Stromal cell of bone marrow (primary cell): ENCODE data around the gene DCPS.
"Not testable (repeated sequence)": the region's sequence is repeated elsewhere in the genome, so short reads cannot be mapped to it uniquely, and the experiment has no call there.

Experiments
- DNase-seq: peaks from one replicate; pipeline ENCODE4 v3.0.0-alpha.2; 2012; ENCODE audit warnings: low read depth

The DCPS gene

GRCh38 chr11:126303623-126304456 lies at the start of gene DCPS:
Gene DCPS (plus strand): TSS chr11:126304060. CDS start chr11:126304081, 21 bp downstream.
- DNase-seq: peak; percentile 81

GRCh38 chr11:126254819-126255218 lies 49.0 kb upstream of the DCPS start:
- DNase-seq: no peak

- not testable (repeated sequence) for DNase-seq
Measured at GRCh38 chr11:126255507-126255906, 48.4 kb upstream of the DCPS start.

- no peak for DNase-seq
Measured at GRCh38 chr11:126256216-126256615, 47.6 kb upstream of the DCPS start.

- DNase-seq: no peak
Measured at GRCh38 chr11:126257144-126257543, 46.7 kb upstream of the DCPS start.

- DNase-seq: no peak
Measured at GRCh38 chr11:126257764-126258163, 46.1 kb upstream of the DCPS start.

- no peak for DNase-seq
Measured at GRCh38 chr11:126262216-126262615, 41.6 kb upstream of the DCPS start.

GRCh38 chr11:126263489-126263888 lies 40.4 kb upstream of the DCPS start:
- DNase-seq: no peak

GRCh38 chr11:126265811-126266210 lies 38.0 kb upstream of the DCPS start:
- no peak for DNase-seq

- no peak for DNase-seq
Measured at GRCh38 chr11:126267650-126268049, 36.2 kb upstream of the DCPS start.

GRCh38 chr11:126268361-126268707 lies 35.5 kb upstream of the DCPS start:
- DNase-seq: no peak

GRCh38 chr11:126268708-126269579 lies 34.9 kb upstream of the DCPS start, which contains the start of the genes FOXRED1 and SRPRA:
Gene FOXRED1 (plus strand): TSS chr11:126269154. CDS start chr11:126269207, 53 bp downstream.
Gene SRPRA (minus strand): TSS chr11:126268895. CDS start chr11:126268804, 91 bp downstream.
- DNase-seq: peak; percentile 97

- DNase-seq: no peak
Measured at GRCh38 chr11:126277322-126277721, 26.5 kb upstream of the DCPS start.

- no peak for DNase-seq
Measured at GRCh38 chr11:126277780-126278179, 26.1 kb upstream of the DCPS start.

GRCh38 chr11:126279191-126279590 lies 24.7 kb upstream of the DCPS start:
- DNase-seq: no peak

- DNase-seq: no peak
Measured at GRCh38 chr11:126280595-126280994, 23.3 kb upstream of the DCPS start.

GRCh38 chr11:126281245-126281644 lies 22.6 kb upstream of the DCPS start:
- no peak for DNase-seq

- no peak for DNase-seq
Measured at GRCh38 chr11:126281666-126282175, 22.1 kb upstream of the DCPS start.

- no peak for DNase-seq
Measured at GRCh38 chr11:126282361-126282735, 21.5 kb upstream of the DCPS start.

- no peak for DNase-seq
Measured at GRCh38 chr11:126282736-126283591, 20.9 kb upstream of the DCPS start, which contains the start of gene TIRAP. Gene TIRAP (plus strand): TSS chr11:126283093. CDS start chr11:126290895, 7,802 bp downstream.

GRCh38 chr11:126284829-126285228 lies 19.0 kb upstream of the DCPS start:
- peak; percentile 95 for DNase-seq

GRCh38 chr11:126288237-126288636 lies 15.6 kb upstream of the DCPS start:
- no peak for DNase-seq
